ENCODE results near the gene NCOA5. TPM values are rescaled to one million over a fixed set of nuclear protein-coding genes. Genes with fewer than 3 reads are reported as not detected.
"Not testable (repeated sequence)": the region's sequence is repeated elsewhere in the genome, so short reads cannot be mapped to it uniquely, and the experiment has no call there.

The NCOA5 gene
- total RNA-seq, 1 donor from 2014 or later: 40.2 TPM

GRCh38 chr20:46107061-46107460 lies 17.3 kb upstream of the NCOA5 start:
- H3K9me3 Mint-ChIP-seq: peaks cover 3% of the 10 kb centered on the region
- no peaks in the 10 kb centered on the region for H3K36me3 Mint-ChIP-seq
- H3K27me3 Mint-ChIP-seq (ENCODE audit: low read depth): peaks cover 85% of the 10 kb centered on the region
- no peak overlapping the region for H3K27ac Mint-ChIP-seq
- H3K4me3 Mint-ChIP-seq: no peak overlapping the region
- no peaks in the 10 kb centered on the region for H3K4me1 Mint-ChIP-seq
- DNase-seq (ENCODE audit: low spot score in 2 of 2, unreplicated experiment in 2 of 2): no peak
- no peak for TF ChIP-seq CTCF (IDR thresholded peaks at IDR 0.05; ENCODE audit: unreplicated experiment)

GRCh38 chr20:46104262-46104661 lies 14.5 kb upstream of the NCOA5 start:
- Mint-ChIP-seq H3K36me3 (no peaks in the 10 kb centered on the region), H3K27ac (no peak overlapping the region), H3K27me3 (ENCODE audit: low read depth) (peaks cover 86% of the 10 kb centered on the region), H3K4me3 (no peak overlapping the region), H3K4me1 (no peaks in the 10 kb centered on the region), H3K9me3 (peaks cover 3% of the 10 kb centered on the region)
- no peak for DNase-seq (ENCODE audit: low spot score in 2 of 2, unreplicated experiment in 2 of 2)
- no peak for TF ChIP-seq CTCF (IDR thresholded peaks at IDR 0.05; ENCODE audit: unreplicated experiment)

- Mint-ChIP-seq H3K9me3 (peaks cover 9% of the 10 kb centered on the region), H3K36me3 (no peaks in the 10 kb centered on the region), H3K4me1 (no peaks in the 10 kb centered on the region), H3K4me3 (no peak overlapping the region), H3K27me3 (ENCODE audit: low read depth) (peaks cover 87% of the 10 kb centered on the region), H3K27ac (no peak overlapping the region)
- no peak for DNase-seq (ENCODE audit: low spot score in 2 of 2, unreplicated experiment in 2 of 2)
- no peak for TF ChIP-seq CTCF (IDR thresholded peaks at IDR 0.05; ENCODE audit: unreplicated experiment)
These were observed 13.2 kb upstream of the NCOA5 start for GRCh38 chr20:46102940-46103339.

- no peaks in the 10 kb centered on the region for H3K4me1 Mint-ChIP-seq
- H3K9me3 Mint-ChIP-seq: peaks cover 9% of the 10 kb centered on the region
- no peaks in the 10 kb centered on the region for H3K36me3 Mint-ChIP-seq
- no peak overlapping the region for H3K27ac Mint-ChIP-seq
- peaks cover 87% of the 10 kb centered on the region for H3K27me3 Mint-ChIP-seq (ENCODE audit: low read depth)
- no peak for DNase-seq (ENCODE audit: low spot score in 2 of 2, unreplicated experiment in 2 of 2)
- no peak overlapping the region for H3K4me3 Mint-ChIP-seq
- no peak for TF ChIP-seq CTCF (IDR thresholded peaks at IDR 0.05; ENCODE audit: unreplicated experiment)
These were observed 12.2 kb upstream of the NCOA5 start for GRCh38 chr20:46101957-46102356.

GRCh38 chr20:46100988-46101387 lies 11.2 kb upstream of the NCOA5 start:
- H3K36me3 Mint-ChIP-seq: no peaks in the 10 kb centered on the region
- no peak overlapping the region for H3K4me3 Mint-ChIP-seq
- H3K4me1 Mint-ChIP-seq: no peaks in the 10 kb centered on the region
- no peak for DNase-seq (ENCODE audit: low spot score in 2 of 2, unreplicated experiment in 2 of 2)
- H3K27ac Mint-ChIP-seq: no peak overlapping the region
- no peak for TF ChIP-seq CTCF (IDR thresholded peaks at IDR 0.05; ENCODE audit: unreplicated experiment)
- H3K9me3 Mint-ChIP-seq: peaks cover 9% of the 10 kb centered on the region
- H3K27me3 Mint-ChIP-seq (ENCODE audit: low read depth): peaks cover 84% of the 10 kb centered on the region

- H3K27ac Mint-ChIP-seq; H3K36me3 Mint-ChIP-seq; DNase-seq (ENCODE audit: low spot score in 2 of 2, unreplicated experiment in 2 of 2); H3K4me3 Mint-ChIP-seq; H3K4me1 Mint-ChIP-seq; H3K9me3 Mint-ChIP-seq: not testable (repeated sequence)
- H3K27me3 Mint-ChIP-seq (ENCODE audit: low read depth): peaks cover 83% of the 10 kb centered on the region
These were observed 10.7 kb upstream of the NCOA5 start for GRCh38 chr20:46100444-46100843.
